IMR-90 (cell line): ENCODE data around the gene EMD. TPM values are rescaled to one million over a fixed set of nuclear protein-coding genes. Genes with fewer than 3 reads are reported as not detected.

Experiments
- ATAC-seq: fragments of 200-7000 bp; cut with Tn5 transposase; 2 replicates; pipeline ENCODE4 v1.9.1; 2020; ENCODE audit warnings: low read depth, mild to moderate bottlenecking, moderate library complexity
- BruUV-seq: library from RNA; stranded (reverse); fragments of 400-500 nt; replicated peaks from 2 replicates; lab custom pipeline; 2021; lab: Mats Ljungman, UMichigan
- CTCF ChIA-PET: fragments of 300-600 bp; formaldehyde crosslinking; extraction: SDS; loops from one replicate; lab custom pipeline; 2021; ENCODE audit warnings: antibody characterized with exemption; lab: Yijun Ruan, JAX
- POLR2A ChIA-PET: fragments of 300-600 bp; sonication (Branson Sonifier 250); formaldehyde crosslinking; loops from one replicate; lab custom pipeline; 2022; ENCODE audit warnings: antibody characterized with exemption; ENCODE audit not compliant: unreplicated experiment; lab: Charles Lee
- DNase-seq: peaks from one replicate; pipeline ENCODE4 v3.0.0; 2013
- H2AFZ ChIP-seq: replicated peaks from 2 replicates; pipeline ENCODE3; 2013; ENCODE audit warnings: low read length, mild to moderate bottlenecking; ENCODE audit not compliant: poor library complexity
- H2AK5ac ChIP-seq: 2 replicates; pipeline ENCODE4 v1.6.1; 2013; ENCODE audit warnings: low read depth, low read length, inconsistent platforms
- H2AK9ac ChIP-seq: replicated peaks from 2 replicates; pipeline ENCODE3; 2013; ENCODE audit warnings: mild to moderate bottlenecking, low read depth, low read length, moderate library complexity; ENCODE audit not compliant: poor library complexity
- H2BK120ac ChIP-seq: 2 replicates; pipeline ENCODE4 v1.6.1; 2013; ENCODE audit warnings: low read depth, low read length, inconsistent platforms
- H2BK15ac ChIP-seq: 3 replicates; pipeline ENCODE4 v1.6.1; 2013; ENCODE audit warnings: low read depth, low read length, inconsistent platforms
- H2BK20ac ChIP-seq: 2 replicates; pipeline ENCODE4 v1.6.1; 2013; ENCODE audit warnings: low read depth, mild to moderate bottlenecking, inconsistent platforms, low read length, moderate library complexity
- H2BK5ac ChIP-seq: 2 replicates; pipeline ENCODE4 v1.6.1; 2013; ENCODE audit warnings: mild to moderate bottlenecking, low read depth, low read length, inconsistent platforms; ENCODE audit not compliant: poor library complexity, severe bottlenecking
- H3K14ac ChIP-seq: replicated peaks from 2 replicates; pipeline ENCODE4 v1.6.1; 2013; ENCODE audit warnings: low read depth, low read length, inconsistent platforms
- H3K18ac ChIP-seq: 2 replicates; pipeline ENCODE4 v1.6.1; 2013; ENCODE audit warnings: low read depth, low read length, control low read depth
- H3K23ac ChIP-seq: 2 replicates; pipeline ENCODE4 v1.6.1; 2013; ENCODE audit warnings: low read depth, low read length, inconsistent platforms
- H3K27ac ChIP-seq: 2 replicates; pipeline ENCODE4 v1.5.1; 2013; ENCODE audit warnings: mild to moderate bottlenecking, control low read depth, low read length; ENCODE audit not compliant: insufficient read depth
- H3K27me3 ChIP-seq: 2 replicates; pipeline ENCODE4 v1.6.1; 2013; ENCODE audit warnings: low read length; ENCODE audit not compliant: control insufficient read depth, insufficient read depth
- H3K36me3 ChIP-seq: 2 replicates; pipeline ENCODE4 v1.6.1; 2013; ENCODE audit warnings: low read length, mixed read lengths; ENCODE audit not compliant: control insufficient read depth, insufficient read depth
- H3K4ac ChIP-seq: 2 replicates; pipeline ENCODE4 v1.6.1; 2013; ENCODE audit warnings: low read depth, low read length, inconsistent platforms
- H3K4me1 ChIP-seq: 2 replicates; pipeline ENCODE4 v1.6.1; 2013; ENCODE audit warnings: low read length, mixed read lengths; ENCODE audit not compliant: control insufficient read depth, insufficient read depth
- H3K4me2 ChIP-seq: 2 replicates; pipeline ENCODE4 v1.6.1; 2013; ENCODE audit warnings: low read depth, mild to moderate bottlenecking, control low read depth, low read length, moderate library complexity
- H3K4me3 ChIP-seq: 2 replicates; pipeline ENCODE4 v1.5.1; 2013; ENCODE audit warnings: low read depth, mild to moderate bottlenecking, control low read depth, low read length, moderate library complexity; ENCODE audit not compliant: insufficient read depth
- H3K56ac ChIP-seq: 2 replicates; pipeline ENCODE4 v1.6.1; 2013; ENCODE audit warnings: low read length, inconsistent platforms; ENCODE audit not compliant: insufficient read depth; ENCODE audit errors: extremely low read depth
- H3K79me1 ChIP-seq, 2 experiments: 2 replicates each; pipeline ENCODE4 v1.6.1; 2013; ENCODE audit warnings: low read length in 2 of 2, inconsistent platforms in 1 of 2, low read depth in 1 of 2
- H3K9ac ChIP-seq: 2 replicates; pipeline ENCODE4 v1.6.1; 2013; ENCODE audit warnings: low read depth, low read length, control low read depth
- H3K9me1 ChIP-seq: 2 replicates; pipeline ENCODE4 v1.6.1; 2013; ENCODE audit warnings: low read length, inconsistent platforms; ENCODE audit not compliant: insufficient read depth
- H3K9me3 ChIP-seq: 2 replicates; pipeline ENCODE4 v1.6.1; 2013; ENCODE audit warnings: low read length; ENCODE audit not compliant: control insufficient read depth, insufficient read depth
- H4K20me1 ChIP-seq: 2 replicates; pipeline ENCODE4 v1.6.1; 2013; ENCODE audit warnings: low read length, inconsistent platforms; ENCODE audit not compliant: insufficient read depth
- H4K5ac ChIP-seq: 2 replicates; pipeline ENCODE4 v1.6.1; 2013; ENCODE audit warnings: mild to moderate bottlenecking, low read depth, low read length, control low read depth
- H4K8ac ChIP-seq, 2 experiments: 2 replicates each; pipeline ENCODE4 v1.6.1; 2013; ENCODE audit warnings: low read depth in 2 of 2, low read length in 2 of 2, control low read depth in 1 of 2, inconsistent platforms in 1 of 2
- H4K91ac ChIP-seq: 2 replicates; pipeline ENCODE4 v1.6.1; 2013; ENCODE audit warnings: low read depth, low read length, inconsistent platforms; ENCODE audit not compliant: insufficient read depth
- BHLHE40 ChIP-seq: fragments of 150-350 bp; IDR thresholded peaks from 2 replicates; pipeline ENCODE4 v1.6.1; 2016; ENCODE audit warnings: mild to moderate bottlenecking, low read depth, low read length
- CEBPB ChIP-seq: IDR thresholded peaks from 2 replicates; pipeline ENCODE4 v1.6.1; 2012; ENCODE audit warnings: low read depth, low read length, improper control_type of control experiment
- FOS ChIP-seq: fragments of 150-350 bp; IDR thresholded peaks from 2 replicates; pipeline ENCODE4 v1.6.1; 2016; ENCODE audit warnings: low read depth, low read length
- MAFK ChIP-seq: IDR thresholded peaks from 2 replicates; pipeline ENCODE4 v1.6.1; 2012; ENCODE audit warnings: low read depth, low read length, improper control_type of control experiment
- MXI1 ChIP-seq: IDR thresholded peaks from 2 replicates; pipeline ENCODE4 v1.6.1; 2012; ENCODE audit warnings: low read depth, mild to moderate bottlenecking, low read length, moderate library complexity, borderline replicate concordance
- RAD21 ChIP-seq: IDR thresholded peaks from 2 replicates; pipeline ENCODE4 v1.6.1; 2012; ENCODE audit warnings: low read length, improper control_type of control experiment
- RCOR1 ChIP-seq: IDR thresholded peaks from 2 replicates; pipeline ENCODE4 v1.6.1; 2012; ENCODE audit warnings: mild to moderate bottlenecking, low read length, improper control_type of control experiment; ENCODE audit not compliant: insufficient replicate concordance
- RFX5 ChIP-seq: IDR thresholded peaks from 2 replicates; pipeline ENCODE4 v1.8.0; 2012; ENCODE audit warnings: low read depth, mild to moderate bottlenecking, low read length, moderate library complexity
- SMC3 ChIP-seq: fragments of 150-350 bp; IDR thresholded peaks from 2 replicates; pipeline ENCODE4 v1.6.1; 2016; ENCODE audit warnings: low read depth, mild to moderate bottlenecking, antibody characterized with exemption, low read length, moderate library complexity
- WGBS, 2 experiments: methylation state at CpG; one replicate each; pipeline versions ENCODE4 v1.1.5 to v1.1.7; 2013; ENCODE audit warnings: missing lambda C conversion rate in 2 of 2; ENCODE audit not compliant: insufficient read length in 1 of 2; ENCODE audit errors: extremely low coverage in 2 of 2; 5-methylcytosine and 5-hydroxymethylcytosine counted together
- dilution Hi-C: fragments of 300-500 bp; cut with HindIII; formaldehyde crosslinking; loops from one replicate; pipeline ENCODE4 v1.14.3; 2018; ENCODE audit warnings: low sequenced_read_pairs; ENCODE audit not compliant: unreplicated experiment
- in situ Hi-C: fragments of 300-500 bp; cut with MboI; formaldehyde crosslinking; loops from 3 replicates; pipeline ENCODE4 v1.14.3; 2019; ENCODE audit warnings: low sequenced_read_pairs, inconsistent platforms, mixed read lengths
- intact Hi-C: fragments of 100-400 bp; cut with micrococcal nuclease; formaldehyde crosslinking; loops from 2 replicates; pipeline ENCODE4 v1.10.0; 2022
- polyA plus RNA-seq, 3 experiments: library from polyadenylated mRNA; depleted of rRNA; stranded (reverse); fragments of >200 nt; gene quantifications; 2 replicates each; pipeline ENCODE4 v1.2.3, GENCODE V29; 2012; ENCODE audit warnings: low replicate concordance in 1 of 3
- total RNA-seq: library from RNA; depleted of rRNA; stranded (reverse); fragments of >200 nt; gene quantifications from 2 replicates; pipeline ENCODE4 v1.2.3, GENCODE V29; 2012
- TF ChIP-seq, protein P1 (sequence below): fragments of 150-350 bp; IDR thresholded peaks from 2 replicates; pipeline ENCODE4 v1.6.1; 2017; ENCODE audit warnings: mild to moderate bottlenecking, antibody characterized with exemption, low read length, low read depth
- TF ChIP-seq, protein P2 (sequence below): conservative IDR thresholded peaks from 2 replicates; pipeline ENCODE4 v1.5.1; 2012; ENCODE audit warnings: mild to moderate bottlenecking, low read depth, low read length, improper control_type of control experiment

EMD gene
- total and polyA plus RNA-seq, 2 of the 4 experiments (the other 2 are of a cell fraction): 9.9 to 80.6 TPM

DNA sequence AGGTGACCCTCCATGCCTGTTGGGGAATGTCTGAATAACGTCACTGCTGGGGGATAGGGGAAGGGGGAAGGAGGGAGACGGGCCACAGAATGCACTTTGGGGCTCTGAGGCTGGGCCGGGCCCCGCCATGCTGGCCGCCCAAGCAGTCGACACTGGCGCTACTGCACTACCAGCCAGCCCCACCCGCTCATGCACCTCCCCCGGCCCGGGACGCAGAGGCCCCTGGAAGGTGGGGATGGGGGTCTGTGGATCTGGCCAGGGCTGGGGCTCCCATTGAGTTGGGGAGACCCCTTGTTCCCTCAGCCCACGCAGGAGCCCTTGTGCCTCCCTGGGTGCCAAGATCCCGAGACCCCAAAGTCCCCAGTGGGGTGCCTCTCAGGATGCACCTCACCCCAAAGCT is 22.5 kb upstream of the EMD start:
- Histone ChIP-seq H3K9me3 (no peaks in the 10 kb centered on the region), H2AFZ (no peak overlapping the region), H4K5ac (no peak overlapping the region), H3K9ac (no peak overlapping the region), H3K79me1 (peaks cover 10 to 44% of the 10 kb centered on the region in 2 experiments; a peak in 2 of 4 replicates), H3K4me1 (no peaks in the 10 kb centered on the region), H3K4me3 (no peak overlapping the region), H3K27me3 (no peaks in the 10 kb centered on the region), H3K23ac (no peak overlapping the region), H4K91ac (no peak overlapping the region), H3K18ac (no peak overlapping the region), H3K4me2 (no peak overlapping the region), H3K27ac (no peak overlapping the region), H4K20me1 (peaks cover 99% of the 10 kb centered on the region), H3K4ac (no peak overlapping the region), H2AK5ac (no peak overlapping the region), H2AK9ac (no peak overlapping the region), H2BK120ac (no peak overlapping the region), H3K36me3 (peaks cover 96% of the 10 kb centered on the region), H2BK5ac (no peak overlapping the region), H3K14ac (no peak overlapping the region), H3K9me1 (no peaks in the 10 kb centered on the region), H2BK15ac (no peak overlapping the region), H3K56ac (no peak overlapping the region), H2BK20ac (no peak overlapping the region), H4K8ac (no peak overlapping the region)
- CTCF ChIA-PET: no interaction called here
- intact Hi-C loops (no loop called here), in situ Hi-C loops (no loop called here), dilution Hi-C loops (no loop called here)
- TF ChIP-seq RAD21 (no peak), MXI1 (no peak), SMC3 (no peak), RFX5 (no peak), CEBPB (no peak), MAFK (no peak), RCOR1 (no peak), FOS (no peak), BHLHE40 (no peak)
- TF ChIP-seq, protein P1, sequence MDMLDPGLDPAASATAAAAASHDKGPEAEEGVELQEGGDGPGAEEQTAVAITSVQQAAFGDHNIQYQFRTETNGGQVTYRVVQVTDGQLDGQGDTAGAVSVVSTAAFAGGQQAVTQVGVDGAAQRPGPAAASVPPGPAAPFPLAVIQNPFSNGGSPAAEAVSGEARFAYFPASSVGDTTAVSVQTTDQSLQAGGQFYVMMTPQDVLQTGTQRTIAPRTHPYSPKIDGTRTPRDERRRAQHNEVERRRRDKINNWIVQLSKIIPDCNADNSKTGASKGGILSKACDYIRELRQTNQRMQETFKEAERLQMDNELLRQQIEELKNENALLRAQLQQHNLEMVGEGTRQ: no peak
- TF ChIP-seq, protein P2, sequence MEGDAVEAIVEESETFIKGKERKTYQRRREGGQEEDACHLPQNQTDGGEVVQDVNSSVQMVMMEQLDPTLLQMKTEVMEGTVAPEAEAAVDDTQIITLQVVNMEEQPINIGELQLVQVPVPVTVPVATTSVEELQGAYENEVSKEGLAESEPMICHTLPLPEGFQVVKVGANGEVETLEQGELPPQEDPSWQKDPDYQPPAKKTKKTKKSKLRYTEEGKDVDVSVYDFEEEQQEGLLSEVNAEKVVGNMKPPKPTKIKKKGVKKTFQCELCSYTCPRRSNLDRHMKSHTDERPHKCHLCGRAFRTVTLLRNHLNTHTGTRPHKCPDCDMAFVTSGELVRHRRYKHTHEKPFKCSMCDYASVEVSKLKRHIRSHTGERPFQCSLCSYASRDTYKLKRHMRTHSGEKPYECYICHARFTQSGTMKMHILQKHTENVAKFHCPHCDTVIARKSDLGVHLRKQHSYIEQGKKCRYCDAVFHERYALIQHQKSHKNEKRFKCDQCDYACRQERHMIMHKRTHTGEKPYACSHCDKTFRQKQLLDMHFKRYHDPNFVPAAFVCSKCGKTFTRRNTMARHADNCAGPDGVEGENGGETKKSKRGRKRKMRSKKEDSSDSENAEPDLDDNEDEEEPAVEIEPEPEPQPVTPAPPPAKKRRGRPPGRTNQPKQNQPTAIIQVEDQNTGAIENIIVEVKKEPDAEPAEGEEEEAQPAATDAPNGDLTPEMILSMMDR: no peak
- POLR2A ChIA-PET: no interaction called here
- no peak for ATAC-seq
- WGBS, 2 experiments: 52% methylated on average over 5 of the region's 13 CpGs; no CpG with 5 or more reads in 1 of the 2 experiments
- no TSS peak for BruUV-seq
- DNase-seq: no peak
